Choroid plexus epithelial cell (primary cell): ENCODE measurements around the gene COL4A6.

Experiments
- DNase-seq: peaks from one replicate; pipeline ENCODE4 v3.0.0-alpha.2; 2010; ENCODE audit warnings: low read depth
- H3K4me3 ChIP-seq: 2 replicates; pipeline ENCODE4 v1.5.1; 2011; ENCODE audit warnings: low read depth, mild to moderate bottlenecking, control low read depth, low read length, moderate library complexity
- CTCF ChIP-seq: conservative IDR thresholded peaks from 2 replicates; pipeline ENCODE4 v1.5.1; 2011; ENCODE audit warnings: low read depth, mild to moderate bottlenecking, control low read depth, inconsistent platforms, low read length, moderate library complexity

Gene COL4A6

GRCh38 chrX:108331126-108331909, 106.9 kb downstream of the COL4A6 start:
- DNase-seq, result no peak
- H3K4me3 ChIP-seq, result no peak overlapping the region
- TF ChIP-seq CTCF, result no peak

GRCh38 chrX:108323751-108324150, 114.5 kb downstream of the COL4A6 start:
- H3K4me3 ChIP-seq, result no peak overlapping the region
- peak; percentile 23 for DNase-seq
- no peak for TF ChIP-seq CTCF

GRCh38 chrX:108322234-108322633, 116.0 kb downstream of the COL4A6 start:
- no peak overlapping the region for H3K4me3 ChIP-seq
- no peak for TF ChIP-seq CTCF
- no peak for DNase-seq

GRCh38 chrX:108316456-108316855, 121.8 kb downstream of the COL4A6 start:
- H3K4me3 ChIP-seq, result no peak overlapping the region
- no peak for TF ChIP-seq CTCF
- no peak for DNase-seq

GRCh38 chrX:108313669-108314068, 124.6 kb downstream of the COL4A6 start:
- no peak for TF ChIP-seq CTCF
- no peak overlapping the region for H3K4me3 ChIP-seq
- DNase-seq, result peak; percentile 39

GRCh38 chrX:108312957-108313356, 125.3 kb downstream of the COL4A6 start:
- no peak overlapping the region for H3K4me3 ChIP-seq
- TF ChIP-seq CTCF, result no peak
- peak; percentile 63 for DNase-seq

GRCh38 chrX:108312011-108312410, 126.2 kb downstream of the COL4A6 start:
- DNase-seq, result no peak

More at GRCh38 chrX:108312011-108312410, 126.2 kb downstream of the COL4A6 start:
- no peak overlapping the region for H3K4me3 ChIP-seq
- no peak for TF ChIP-seq CTCF
